NCI-H2196 (cell line): ENCODE data around the gene PYCR2.

Experiments
- DNase-seq: peaks from one replicate; lab custom pipeline; 2025; ENCODE audit not compliant: unreplicated experiment; lab: John Stamatoyannopoulos, UW

Gene PYCR2

GRCh38 chr1:225879521-225880221 is 44.4 kb downstream of the PYCR2 start:
- DNase-seq, result peak; percentile 58

- no peak for DNase-seq
These were observed 45.8 kb downstream of the PYCR2 start for GRCh38 chr1:225878282-225878681.

- peak; percentile 59 for DNase-seq
These were observed 46.5 kb downstream of the PYCR2 start for GRCh38 chr1:225877580-225877979.

GRCh38 chr1:225876900-225877510 is 47.0 kb downstream of the PYCR2 start:
- DNase-seq, result no peak

- peak; percentile 53 for DNase-seq
These were observed 48.8 kb downstream of the PYCR2 start for GRCh38 chr1:225875044-225875815.

- DNase-seq, result no peak
These were observed 49.6 kb downstream of the PYCR2 start for GRCh38 chr1:225874431-225874830.

- DNase-seq, result no peak
These were observed 50.7 kb downstream of the PYCR2 start for GRCh38 chr1:225873281-225873850.

- DNase-seq, result no peak
These were observed 52.0 kb downstream of the PYCR2 start for GRCh38 chr1:225872075-225872430.

GRCh38 chr1:225871359-225872074 is 52.5 kb downstream of the PYCR2 start:
- DNase-seq, result peak; percentile 66

- DNase-seq, result no peak
These were observed 53.1 kb downstream of the PYCR2 start for GRCh38 chr1:225870911-225871310.
